ENCODE data around the gene TNPO1.

GRCh38 chr5:72859127-72859526 is 42.7 kb downstream of the TNPO1 start:
- TF ChIP-seq MYC (IDR thresholded peaks at IDR 0.05; ENCODE audit: borderline replicate concordance, low read length) (no peak), SREBF2 (IDR thresholded peaks at IDR 0.05) (no peak), CTCF (IDR thresholded peaks at IDR 0.05) (no peak), RARB (CRISPR knock-in tag; IDR thresholded peaks at IDR 0.05) (no peak), MAX (IDR thresholded peaks at IDR 0.05) (no peak), RNF2 (IDR thresholded peaks at IDR 0.05; ENCODE audit: borderline replicate concordance, low read depth) (no peak)

All from A549 (cell line).